ENCODE measurements around the gene POLR1A.

- TF ChIP-seq, protein P1, sequence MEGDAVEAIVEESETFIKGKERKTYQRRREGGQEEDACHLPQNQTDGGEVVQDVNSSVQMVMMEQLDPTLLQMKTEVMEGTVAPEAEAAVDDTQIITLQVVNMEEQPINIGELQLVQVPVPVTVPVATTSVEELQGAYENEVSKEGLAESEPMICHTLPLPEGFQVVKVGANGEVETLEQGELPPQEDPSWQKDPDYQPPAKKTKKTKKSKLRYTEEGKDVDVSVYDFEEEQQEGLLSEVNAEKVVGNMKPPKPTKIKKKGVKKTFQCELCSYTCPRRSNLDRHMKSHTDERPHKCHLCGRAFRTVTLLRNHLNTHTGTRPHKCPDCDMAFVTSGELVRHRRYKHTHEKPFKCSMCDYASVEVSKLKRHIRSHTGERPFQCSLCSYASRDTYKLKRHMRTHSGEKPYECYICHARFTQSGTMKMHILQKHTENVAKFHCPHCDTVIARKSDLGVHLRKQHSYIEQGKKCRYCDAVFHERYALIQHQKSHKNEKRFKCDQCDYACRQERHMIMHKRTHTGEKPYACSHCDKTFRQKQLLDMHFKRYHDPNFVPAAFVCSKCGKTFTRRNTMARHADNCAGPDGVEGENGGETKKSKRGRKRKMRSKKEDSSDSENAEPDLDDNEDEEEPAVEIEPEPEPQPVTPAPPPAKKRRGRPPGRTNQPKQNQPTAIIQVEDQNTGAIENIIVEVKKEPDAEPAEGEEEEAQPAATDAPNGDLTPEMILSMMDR (IDR thresholded peaks at IDR 0.05; ENCODE audit: poor library complexity), result no peak
- no peak for TF ChIP-seq EZH2phosphoT487 (IDR thresholded peaks at IDR 0.05; ENCODE audit: low read depth, severe bottlenecking, unreplicated experiment)
Measured at GRCh38 chr2:86014493-86014892, 91.2 kb downstream of the POLR1A start.
